GM12873 (cell line): Measurements from ENCODE around the gene EGF.

Experiments
- CTCF ChIP-seq: IDR thresholded peaks from 2 replicates; pipeline ENCODE4 v1.5.1; 2012; ENCODE audit warnings: low read depth, mild to moderate bottlenecking, moderate library complexity, low read length, control low read depth; ENCODE audit not compliant: insufficient read depth; ENCODE audit errors: missing control alignments

The EGF gene

GRCh38 chr4:109977854-109978501 is 65.3 kb downstream of the EGF start:
- peak; percentile 19 for TF ChIP-seq CTCF

- TF ChIP-seq CTCF: peak; percentile 36
Measured at GRCh38 chr4:109978704-109979454, 66.2 kb downstream of the EGF start.

GRCh38 chr4:109979920-109980717 is 67.4 kb downstream of the EGF start:
- no peak for TF ChIP-seq CTCF

GRCh38 chr4:109981936-109982335 is 69.3 kb downstream of the EGF start:
- no peak for TF ChIP-seq CTCF

- no peak for TF ChIP-seq CTCF
Measured at GRCh38 chr4:109982521-109982920, 69.8 kb downstream of the EGF start.

GRCh38 chr4:109985993-109986974 is 73.6 kb downstream of the EGF start:
- no peak for TF ChIP-seq CTCF

GRCh38 chr4:109989044-109989443 is 76.4 kb downstream of the EGF start:
- TF ChIP-seq CTCF: no peak
